Measurements from ENCODE around the gene LSP1.

The LSP1 gene

DNA sequence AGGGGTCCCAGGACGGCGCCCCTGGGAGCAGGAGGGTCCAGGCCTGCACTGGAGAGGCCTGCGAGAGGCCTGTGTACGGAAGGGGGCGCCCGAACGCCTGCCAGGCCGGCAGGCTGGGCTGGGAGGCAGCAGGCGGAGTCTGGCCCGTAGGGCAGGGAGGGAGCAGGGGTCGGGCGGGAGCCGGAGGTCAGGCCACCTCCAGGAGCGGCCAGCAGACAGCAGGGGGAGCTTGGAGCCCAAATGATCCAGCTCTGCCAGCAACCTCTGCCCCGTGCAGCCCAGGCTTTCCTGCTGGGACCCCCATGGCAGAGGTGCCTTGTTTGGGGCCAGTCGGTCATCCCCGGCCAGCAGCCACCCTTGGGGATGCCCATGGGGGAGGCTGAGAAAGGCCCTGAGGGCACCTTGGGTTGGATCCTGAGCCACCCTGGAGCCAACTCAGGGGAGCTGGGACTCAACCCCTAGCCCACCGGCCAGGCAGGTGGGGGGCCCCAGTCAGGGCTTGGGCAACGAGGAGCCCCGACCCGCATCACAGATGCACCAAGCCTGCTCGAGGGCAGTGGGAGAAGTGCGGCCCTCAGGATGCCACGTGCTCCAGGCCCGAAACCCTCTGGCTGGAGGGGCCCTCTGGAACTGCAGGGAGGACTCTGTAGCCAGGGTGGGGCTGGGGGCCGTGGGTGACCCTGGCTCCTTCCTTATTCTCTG, 27.7 kb upstream of the LSP1 start:
- no peak for DNase-seq

GRCh38 chr11:1825785-1826451, 27.0 kb upstream of the LSP1 start:
- no peak for DNase-seq

GRCh38 chr11:1826552-1827094, 26.3 kb upstream of the LSP1 start:
- DNase-seq, result no peak

DNA sequence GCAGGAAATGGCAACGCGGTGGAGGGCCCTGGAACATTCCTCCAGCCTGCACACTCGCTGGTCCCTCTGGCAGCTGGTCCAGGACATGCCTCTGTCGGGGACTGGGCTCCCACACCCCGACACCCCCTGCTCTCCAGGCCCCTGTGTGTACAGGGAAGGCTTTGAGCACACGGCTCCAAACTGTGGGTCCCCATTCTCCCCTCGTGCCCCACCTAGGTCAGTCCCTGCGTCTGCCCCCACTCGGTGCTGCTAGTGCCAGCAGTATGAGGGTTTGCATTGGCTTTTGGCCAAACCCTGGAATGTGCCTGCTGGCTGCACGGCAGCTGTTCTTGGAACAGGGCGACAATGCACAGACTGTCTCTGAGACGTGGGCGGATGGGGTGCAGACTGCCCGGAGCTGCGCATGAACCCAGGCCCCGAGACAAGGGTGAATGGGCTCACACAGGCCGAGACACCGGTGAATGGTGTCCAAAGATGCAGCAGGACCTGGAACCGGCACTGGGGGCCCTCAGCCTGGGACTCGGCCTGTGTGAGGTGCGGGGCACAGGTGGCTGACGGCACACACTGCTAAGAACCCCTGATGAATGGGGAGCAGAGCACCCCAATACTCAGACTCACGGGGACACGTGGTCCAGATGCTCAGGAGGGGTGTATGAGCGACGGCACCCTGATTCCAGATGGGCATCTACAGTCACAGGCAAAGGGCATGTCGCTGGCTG, 25.6 kb upstream of the LSP1 start:
- no peak for DNase-seq

DNA sequence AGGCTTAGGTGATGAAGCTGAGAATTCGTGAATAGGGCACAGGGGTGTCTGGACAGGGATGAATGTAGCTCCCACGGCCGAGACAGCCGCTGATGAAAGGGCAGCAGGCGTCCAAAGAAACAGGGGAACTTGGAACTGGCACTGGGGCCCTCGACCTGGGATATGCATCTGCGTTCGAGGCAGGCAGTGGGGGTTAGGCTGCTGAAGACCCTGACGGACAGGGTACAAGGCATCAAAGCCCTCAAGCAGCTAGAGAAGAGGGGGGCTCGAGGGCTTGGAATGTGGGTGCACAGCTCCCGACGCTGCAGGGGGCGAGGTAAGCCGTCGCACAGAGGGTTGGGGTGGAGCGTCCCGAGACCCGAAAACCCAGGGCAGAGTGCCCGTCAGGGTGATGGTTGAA, 25.0 kb upstream of the LSP1 start:
- DNase-seq, result no peak

DNA sequence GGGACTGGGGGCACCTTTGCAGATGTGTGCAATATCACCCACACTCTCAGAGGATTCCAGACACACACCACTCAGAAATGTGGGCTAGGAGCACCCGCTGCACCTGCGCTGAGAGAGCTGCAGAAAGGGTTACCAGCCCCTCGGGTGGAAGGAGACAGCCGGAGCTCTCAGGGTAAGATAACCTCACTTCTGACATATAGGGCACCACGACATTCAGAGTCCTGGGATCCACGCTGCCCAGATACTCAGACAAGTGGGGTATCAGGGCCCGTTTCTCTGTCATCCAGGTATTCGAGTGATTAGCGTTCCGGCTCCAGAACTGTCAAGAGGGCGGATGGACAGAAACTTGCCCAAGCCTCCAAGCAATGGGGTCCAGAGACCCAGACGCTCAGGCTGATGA, 24.3 kb upstream of the LSP1 start:
- no peak for DNase-seq

GRCh38 chr11:1829039-1829820, 23.7 kb upstream of the LSP1 start:
- no peak for DNase-seq

- DNase-seq, result no peak
Measured at GRCh38 chr11:1830004-1830321, 22.9 kb upstream of the LSP1 start.

- DNase-seq, result no peak
Measured at GRCh38 chr11:1830322-1831223, 22.3 kb upstream of the LSP1 start.

DNA sequence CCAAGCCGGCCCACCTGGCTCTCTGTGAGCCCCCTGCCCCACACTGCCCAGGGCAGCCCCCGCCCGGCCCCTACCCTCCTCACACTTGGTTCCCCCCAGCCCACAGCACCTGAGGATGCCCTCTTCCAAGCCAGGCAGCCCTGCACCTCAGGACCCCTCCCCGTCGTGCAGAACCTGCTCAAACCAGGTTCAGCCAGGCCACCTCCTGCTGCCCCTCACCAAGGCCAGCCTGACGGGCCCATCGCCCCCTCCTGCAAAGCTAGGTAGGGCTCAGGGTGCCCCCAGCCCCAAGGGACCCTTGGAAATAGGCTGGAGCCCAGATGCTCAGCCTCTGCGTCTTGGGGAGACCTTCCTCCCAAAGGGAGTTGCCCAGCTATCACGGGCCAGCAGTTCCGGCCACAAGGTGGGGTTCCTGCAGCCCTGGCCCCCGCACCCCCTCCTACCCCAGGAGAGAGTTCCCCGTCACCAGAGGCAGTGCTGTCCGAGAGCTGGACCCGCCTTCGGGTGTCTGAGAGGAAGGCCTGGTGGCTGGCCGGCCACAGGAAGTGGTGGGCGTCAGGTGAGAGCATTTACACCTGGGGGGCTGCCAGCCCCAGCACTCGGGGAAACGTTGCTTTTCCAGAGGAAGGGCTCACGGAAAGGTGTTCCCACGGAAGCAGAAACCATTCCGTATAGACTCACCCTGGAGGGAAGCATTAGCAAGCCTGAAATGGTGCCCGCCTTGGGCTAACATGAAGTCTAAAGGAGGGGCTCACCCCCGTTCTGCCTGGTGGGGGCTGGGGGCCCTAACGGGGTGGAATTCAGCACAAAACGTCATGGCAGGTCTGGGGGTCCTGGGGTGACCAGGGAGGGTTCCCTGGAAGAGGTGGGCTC, 21.3 kb upstream of the LSP1 start:
- no peak for DNase-seq

DNA sequence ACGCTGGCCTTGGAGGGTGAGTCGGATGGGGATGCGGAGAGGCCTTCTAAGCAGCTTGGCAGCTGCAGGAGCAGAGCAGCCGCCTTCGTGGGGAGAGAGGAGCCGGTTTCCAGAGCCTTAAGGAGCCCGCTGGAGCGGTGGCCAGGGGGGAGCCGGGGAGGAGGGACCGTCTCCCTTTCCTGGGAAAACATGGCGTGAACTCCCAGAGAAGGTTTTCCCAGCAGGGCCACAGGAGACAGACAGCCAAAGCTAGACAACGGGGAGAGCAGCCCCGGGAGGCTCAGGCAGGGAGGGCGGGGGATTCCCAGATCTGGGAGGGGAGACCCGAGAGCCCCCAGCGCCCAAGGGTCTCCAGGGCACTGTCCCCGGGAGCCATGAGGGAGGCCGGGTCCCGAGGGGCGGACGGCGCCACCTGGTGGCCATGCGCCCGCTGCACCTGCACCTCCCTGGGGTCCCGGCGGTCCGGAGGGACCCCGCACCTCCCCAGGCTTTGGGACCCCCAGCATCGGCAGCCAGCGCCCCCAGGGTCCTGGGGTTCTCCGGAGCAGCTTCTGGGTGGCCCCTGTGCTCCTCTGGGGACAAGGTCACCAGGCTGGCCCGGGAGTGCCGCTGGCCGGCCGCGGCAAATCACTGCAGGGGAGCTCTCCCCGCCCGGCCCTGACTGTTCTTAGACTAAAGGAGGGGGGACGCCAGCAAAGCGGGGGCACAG, 20.5 kb upstream of the LSP1 start:
- peak; percentile 42 for DNase-seq

GRCh38 chr11:1832920-1833295, 20.0 kb upstream of the LSP1 start:
- DNase-seq, result peak; percentile 30

DNA sequence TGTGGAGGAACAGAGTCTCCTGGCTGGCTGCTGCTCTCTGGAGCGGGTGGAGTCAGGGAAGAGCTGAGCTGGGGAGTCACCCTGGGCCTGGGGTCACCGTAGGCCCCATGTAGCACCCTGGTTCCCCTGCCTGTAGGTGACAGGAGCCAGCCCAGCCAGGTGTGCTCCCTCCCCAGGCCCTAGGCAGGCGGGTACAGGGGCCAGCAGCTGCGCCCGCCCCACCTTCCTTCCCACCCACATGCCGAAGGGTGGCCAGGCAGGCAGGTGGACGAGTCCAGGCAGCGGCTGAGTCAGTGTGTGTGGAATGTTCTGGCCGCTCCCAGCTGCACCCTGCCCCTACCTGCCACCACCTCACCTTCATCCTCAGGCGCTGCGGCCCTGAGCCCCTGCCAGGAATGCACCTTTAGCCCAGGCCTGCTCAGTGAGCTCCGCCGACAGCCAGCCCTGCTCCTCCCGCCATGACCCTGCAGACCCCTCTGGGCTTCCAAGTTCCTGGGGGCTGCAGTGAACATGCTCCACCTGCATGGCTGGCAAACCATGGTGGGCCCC, 18.7 kb upstream of the LSP1 start:
- no peak for DNase-seq

DNA sequence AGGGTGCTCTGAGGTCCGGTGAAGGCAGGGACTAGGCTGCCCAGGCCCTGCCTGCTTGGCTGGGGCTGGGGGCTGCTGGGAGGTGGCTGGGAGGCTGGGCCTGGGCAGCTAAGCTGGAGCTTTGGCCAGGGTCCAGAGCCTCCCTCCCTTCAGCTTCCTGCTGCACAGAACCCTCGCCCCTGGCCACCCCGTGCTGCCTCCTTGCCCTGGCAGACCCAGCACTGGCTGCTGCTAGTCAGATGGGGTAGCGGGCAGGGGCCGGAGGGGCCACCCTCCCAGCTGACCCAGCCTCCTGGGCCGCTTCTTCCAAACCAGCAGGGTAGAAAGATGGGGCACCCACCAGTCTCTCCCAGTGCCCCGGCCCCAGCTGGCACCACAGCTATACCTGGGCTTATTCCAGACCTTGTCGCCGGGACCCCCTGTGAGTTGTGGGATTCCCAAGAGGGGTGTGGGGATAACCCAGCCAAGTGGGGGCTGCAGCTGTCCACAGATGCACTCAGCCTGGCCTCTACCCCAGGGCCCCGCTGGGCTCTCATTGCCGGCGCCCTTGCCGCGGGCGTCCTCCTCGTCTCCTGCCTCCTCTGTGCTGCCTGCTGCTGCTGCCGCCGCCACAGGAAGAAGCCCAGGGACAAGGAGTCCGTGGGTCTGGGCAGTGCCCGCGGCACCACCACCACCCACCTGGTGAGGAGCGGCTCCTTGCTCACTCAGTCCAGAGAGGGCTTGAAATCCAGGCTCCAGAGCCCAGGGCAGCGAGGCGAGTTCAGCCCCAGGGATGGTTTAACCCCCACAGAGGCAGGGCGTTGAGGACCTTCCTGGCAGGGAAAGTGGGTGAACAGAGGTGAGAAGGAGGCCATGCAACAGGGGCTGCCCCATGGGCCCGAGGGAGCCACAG, 17.9 kb upstream of the LSP1 start, which contains the start of gene SYT8:
SYT8 (plus strand) TSS at position 212 of the 892 bp plus-strand sequence; CDS start at position 328, 116 bp downstream.
- DNase-seq, result no peak

DNA sequence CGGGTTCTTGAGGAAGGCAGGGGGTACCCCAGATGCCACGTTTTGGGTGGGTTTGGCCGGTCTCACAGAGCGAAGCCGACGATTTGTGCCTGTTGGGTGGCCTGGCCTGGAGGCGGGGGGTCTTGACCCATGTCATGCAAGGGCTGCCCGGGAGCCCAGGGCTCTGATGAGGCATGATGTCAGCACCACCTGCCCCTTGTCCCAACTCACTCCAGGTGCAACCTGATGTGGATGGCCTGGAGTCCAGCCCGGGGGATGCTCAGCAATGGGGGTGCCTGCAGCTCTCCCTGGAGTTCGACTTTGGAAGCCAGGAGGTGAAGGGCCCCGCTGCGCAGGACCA, 17.2 kb upstream of the LSP1 start:
- no peak for DNase-seq

GRCh38 chr11:1836011-1836945, 16.6 kb upstream of the LSP1 start:
- no peak for DNase-seq

DNA sequence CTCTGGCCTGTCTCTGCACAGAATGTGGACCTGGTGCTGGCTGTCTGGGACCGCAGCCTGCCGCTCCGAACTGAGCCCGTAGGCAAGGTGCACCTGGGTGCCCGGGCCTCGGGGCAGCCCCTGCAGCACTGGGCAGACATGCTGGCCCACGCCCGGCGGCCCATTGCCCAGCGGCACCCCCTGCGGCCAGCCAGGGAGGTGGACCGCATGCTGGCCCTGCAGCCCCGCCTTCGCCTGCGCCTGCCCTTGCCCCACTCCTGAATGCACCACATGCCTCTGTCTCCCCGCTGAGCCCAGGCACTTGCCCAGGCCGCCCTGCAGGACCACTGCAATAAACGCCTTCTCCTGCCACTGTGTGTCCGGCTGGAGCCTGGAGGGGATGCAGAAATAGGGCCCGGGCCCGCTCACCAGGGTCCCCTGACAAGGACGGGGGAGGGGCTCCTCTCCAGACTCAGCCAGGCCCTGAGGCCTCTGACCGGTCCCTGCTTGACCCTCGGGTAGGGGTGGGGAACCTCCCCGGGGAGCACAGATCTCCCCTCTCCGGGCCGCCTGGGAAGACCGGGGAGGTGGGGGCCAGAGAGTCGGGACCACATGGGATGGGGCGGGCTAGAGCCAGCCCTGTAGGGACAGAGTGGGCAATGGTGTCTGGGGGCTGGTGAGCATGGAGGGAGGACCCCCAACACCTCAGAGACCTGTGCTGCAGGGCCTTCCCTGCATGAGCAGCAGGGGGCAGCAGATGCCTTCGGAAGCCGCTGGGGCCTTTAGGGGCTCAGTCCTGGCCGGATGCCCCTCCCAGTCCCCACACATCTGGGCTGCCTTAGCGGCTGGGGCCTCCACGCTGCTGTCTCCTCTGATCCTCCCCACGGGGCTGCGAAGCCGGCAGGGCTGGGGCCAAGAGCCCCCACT, 15.5 kb upstream of the LSP1 start:
- DNase-seq, result peak; percentile 27
